Measurements from ENCODE around the gene ELOVL6.

- no peak for TF ChIP-seq EZH2phosphoT487 (IDR thresholded peaks at IDR 0.05; ENCODE audit: borderline replicate concordance)
- TF ChIP-seq CTCF (IDR thresholded peaks at IDR 0.05 in 2 of 3, conservative IDR thresholded peaks at IDR 0.05 in 1 of 3; ENCODE audit: borderline replicate concordance in 1 of 3, insufficient read depth in 1 of 3, low read depth in 2 of 3, low read length in 2 of 3), result no peak
- no peak for TF ChIP-seq EGR1 (IDR thresholded peaks at IDR 0.05; ENCODE audit: low read depth)
Measured at GRCh38 chr4:110025718-110026117, 172.7 kb downstream of the ELOVL6 start.
